ENCODE results near the gene ACAP3.
A peak's percentile ranks its signal among the peaks of the same experiment; 100 is the strongest.

The ACAP3 gene

GRCh38 chr1:1285611-1286311 is 22.0 kb downstream of the ACAP3 start:
- no peak for DNase-seq (ENCODE audit: low read depth, low spot score)

DNA sequence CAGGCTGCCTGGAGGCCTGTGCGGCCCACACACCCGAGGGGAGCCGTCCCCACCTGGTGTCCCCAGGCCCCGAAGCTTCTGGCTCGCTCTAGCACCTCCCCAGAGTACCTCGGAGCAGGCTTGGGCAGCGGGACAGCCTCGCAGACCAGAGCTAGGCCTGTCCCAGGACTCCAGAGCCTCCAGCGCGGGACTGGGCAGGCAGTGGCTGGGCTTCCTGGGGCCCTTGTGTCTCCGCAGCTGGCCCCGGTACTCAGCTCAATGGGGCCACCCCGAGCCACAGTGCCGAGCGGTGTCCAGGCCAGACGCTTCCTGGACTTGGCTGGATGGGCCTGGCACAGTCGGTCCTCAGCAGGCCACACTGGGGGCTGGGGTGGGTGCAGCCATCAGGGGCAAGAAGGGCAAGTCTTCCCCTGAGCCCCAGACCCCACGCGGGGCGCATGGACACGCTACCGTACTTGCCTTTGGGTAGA is 22.6 kb downstream of the ACAP3 start:
- no peak for DNase-seq (ENCODE audit: low read depth, low spot score)

- DNase-seq (ENCODE audit: low read depth, low spot score), result no peak
Measured at GRCh38 chr1:1284221-1285101, 23.3 kb downstream of the ACAP3 start.

GRCh38 chr1:1283821-1284220 is 23.9 kb downstream of the ACAP3 start:
- DNase-seq (ENCODE audit: low read depth, low spot score), result no peak

- no peak for DNase-seq (ENCODE audit: low read depth, low spot score)
Measured at GRCh38 chr1:1282998-1283397, 24.7 kb downstream of the ACAP3 start.

GRCh38 chr1:1281533-1282321 is 26.0 kb downstream of the ACAP3 start:
- no peak for DNase-seq (ENCODE audit: low read depth, low spot score)

DNA sequence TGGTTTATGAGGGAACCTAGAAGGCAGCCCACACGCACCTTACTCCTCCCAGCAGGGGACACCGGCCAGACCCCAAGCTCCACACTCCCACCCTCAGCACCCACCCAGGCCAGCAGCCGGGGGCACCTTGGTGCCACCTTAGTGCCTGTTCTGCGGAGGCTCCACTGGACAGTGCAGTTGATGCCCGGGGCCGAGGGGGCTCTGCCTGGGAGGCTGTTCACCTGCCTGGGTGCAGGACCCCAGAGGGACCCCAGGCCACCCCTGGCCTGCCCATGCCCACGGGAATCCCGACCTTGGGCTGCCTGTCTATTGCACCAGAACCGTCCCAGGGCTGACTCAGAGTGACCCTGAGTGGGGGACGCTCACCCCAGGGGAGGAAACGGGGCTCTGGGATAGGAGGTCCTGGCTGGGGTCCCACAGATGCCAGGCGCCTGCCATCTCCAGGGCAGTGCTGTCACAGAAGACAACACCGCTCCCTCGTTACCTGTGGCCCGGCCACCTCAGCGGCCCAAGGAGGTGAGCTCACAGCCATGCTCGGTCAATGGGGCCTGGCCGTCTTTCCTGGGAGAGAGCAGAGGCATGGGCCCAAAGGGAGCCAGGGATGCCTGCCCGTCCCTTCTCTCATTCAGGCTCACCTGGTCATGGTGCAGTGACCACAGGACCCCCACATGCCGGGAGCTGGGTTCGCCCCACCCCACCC is 26.8 kb downstream of the ACAP3 start:
- no peak for DNase-seq (ENCODE audit: low read depth, low spot score)

DNA sequence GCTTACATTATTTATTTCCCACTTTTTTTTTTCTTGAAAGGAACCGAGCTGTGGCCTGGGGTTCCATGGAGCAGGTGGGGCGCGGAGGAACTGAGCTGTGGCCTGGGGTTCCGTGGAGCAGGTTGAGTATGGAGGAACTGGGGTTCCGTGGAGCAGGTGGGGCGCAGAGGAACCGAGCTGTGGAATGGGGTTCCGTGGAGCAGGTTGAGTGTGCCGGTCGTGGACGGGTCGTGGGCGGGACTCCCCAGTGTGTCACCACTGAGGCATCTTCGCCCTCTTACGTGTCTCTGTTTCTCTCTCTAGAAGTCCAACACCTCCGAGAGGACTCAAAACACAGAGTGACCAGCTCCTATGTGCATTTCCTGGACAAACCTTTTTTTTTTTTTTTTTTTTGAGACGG is 28.7 kb downstream of the ACAP3 start:
- no peak for DNase-seq (ENCODE audit: low read depth, low spot score)

GRCh38 chr1:1278620-1279019 is 29.1 kb downstream of the ACAP3 start:
- DNase-seq (ENCODE audit: low read depth, low spot score), result no peak

GRCh38 chr1:1275836-1276235 is 31.9 kb downstream of the ACAP3 start:
- no peak for DNase-seq (ENCODE audit: low read depth, low spot score)

DNA sequence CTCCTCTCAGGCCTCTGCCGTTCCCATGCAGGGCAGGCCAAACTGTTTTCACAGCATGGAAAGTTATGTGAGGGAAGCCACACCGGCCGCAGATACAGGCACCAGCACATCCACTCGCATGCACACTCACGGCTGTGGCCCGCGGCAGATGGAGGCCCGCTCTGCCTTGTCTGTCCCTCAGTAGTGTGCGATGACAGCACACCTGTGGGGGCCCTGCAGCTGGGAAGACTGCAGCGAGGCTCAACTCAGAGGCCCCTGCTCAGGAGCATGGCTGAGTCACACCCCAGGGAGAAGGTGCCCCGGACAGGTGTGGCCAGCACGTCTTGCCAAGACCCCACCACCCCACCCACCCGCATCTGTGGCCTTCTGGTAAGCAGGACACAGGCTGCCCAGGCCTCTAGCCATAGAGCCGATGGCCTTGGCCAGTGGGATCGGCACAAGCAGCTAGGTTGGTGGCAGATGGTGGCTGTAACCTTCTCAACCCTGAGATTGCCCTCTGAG is 32.7 kb downstream of the ACAP3 start:
- DNase-seq (ENCODE audit: low read depth, low spot score), result no peak

DNA sequence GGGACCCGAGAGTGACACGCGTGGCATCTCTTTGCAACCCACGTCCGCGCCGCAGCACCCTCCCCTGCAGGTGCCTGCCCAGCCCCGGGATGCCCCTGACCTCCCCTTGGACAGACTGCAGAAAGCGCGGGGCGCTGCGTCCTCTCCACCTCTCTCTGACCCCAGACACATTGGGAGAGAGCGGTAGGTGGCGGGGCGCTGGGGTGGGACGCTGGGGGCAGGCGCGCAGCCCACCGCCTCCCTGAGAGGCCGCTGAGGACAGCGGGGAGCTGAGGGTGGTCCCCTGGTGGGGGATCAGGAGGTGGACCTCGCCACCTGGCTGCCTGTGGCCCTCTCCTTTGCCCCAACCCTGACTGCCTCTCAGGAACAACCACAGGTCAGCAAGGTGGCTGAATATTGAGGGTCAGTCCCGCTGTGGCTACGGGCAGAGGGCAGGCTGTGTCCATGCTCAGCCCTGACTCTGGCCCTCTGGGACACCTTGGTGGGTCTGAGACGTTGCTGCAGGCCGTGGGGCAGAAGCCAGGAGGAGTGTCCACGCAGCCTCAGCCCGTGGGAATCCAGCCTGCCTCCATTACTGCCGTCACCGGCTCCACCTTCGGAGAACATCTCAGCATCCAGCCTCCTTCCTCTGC is 33.3 kb downstream of the ACAP3 start:
- DNase-seq (ENCODE audit: low read depth, low spot score), result no peak

- peak; percentile 75 for DNase-seq (ENCODE audit: low read depth, low spot score)
Measured at GRCh38 chr1:1273512-1274298, 34.0 kb downstream of the ACAP3 start, which contains the start of gene UBE2J2. Gene UBE2J2 (minus strand): TSS chr1:1273854. CDS start chr1:1267992, 5,862 bp downstream.

- no peak for DNase-seq (ENCODE audit: low read depth, low spot score)
Measured at GRCh38 chr1:1273209-1273511, 34.6 kb downstream of the ACAP3 start.

GRCh38 chr1:1272341-1273208 is 35.2 kb downstream of the ACAP3 start:
- no peak for DNase-seq (ENCODE audit: low read depth, low spot score)

DNA sequence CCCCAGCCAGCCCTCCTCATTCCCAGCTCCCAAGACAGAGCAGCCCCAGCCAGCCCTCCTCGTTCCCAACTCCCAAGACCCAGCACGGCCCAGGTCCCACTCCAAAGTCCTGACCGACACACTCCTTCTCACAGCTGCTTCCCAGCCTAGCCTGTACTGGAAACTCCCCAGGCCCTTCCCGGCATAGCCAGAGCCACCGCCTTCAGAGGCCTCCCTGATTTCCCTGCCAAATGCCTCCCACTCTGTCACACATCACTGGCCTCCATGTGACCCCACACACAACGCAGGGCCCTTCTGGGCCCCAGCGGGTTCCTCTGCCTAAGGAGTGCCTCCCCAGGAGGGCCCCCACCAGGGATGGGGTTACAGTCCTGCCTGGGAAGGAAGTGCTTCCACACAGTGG is 36.9 kb downstream of the ACAP3 start:
- no peak for DNase-seq (ENCODE audit: low read depth, low spot score)

DNA sequence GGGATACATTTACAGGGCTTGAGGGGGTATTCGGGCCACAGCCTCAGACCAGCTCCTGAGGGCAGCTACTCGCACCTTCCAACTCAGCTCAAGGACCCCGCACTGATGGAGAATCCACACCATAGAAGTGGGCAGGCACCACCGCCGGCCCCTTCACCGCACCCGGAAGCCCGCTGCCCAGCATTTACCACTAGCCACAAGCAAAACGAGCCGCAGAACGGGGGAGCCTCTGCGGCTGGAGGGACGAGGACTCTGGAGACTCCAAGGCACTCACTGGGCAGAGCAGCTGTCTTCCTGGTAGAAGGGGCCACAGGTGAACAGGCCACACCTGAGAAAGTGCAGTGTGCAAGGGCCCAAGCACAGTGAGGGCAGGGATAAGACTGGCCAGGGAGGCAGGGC is 39.4 kb downstream of the ACAP3 start:
- no peak for DNase-seq (ENCODE audit: low read depth, low spot score)

DNA sequence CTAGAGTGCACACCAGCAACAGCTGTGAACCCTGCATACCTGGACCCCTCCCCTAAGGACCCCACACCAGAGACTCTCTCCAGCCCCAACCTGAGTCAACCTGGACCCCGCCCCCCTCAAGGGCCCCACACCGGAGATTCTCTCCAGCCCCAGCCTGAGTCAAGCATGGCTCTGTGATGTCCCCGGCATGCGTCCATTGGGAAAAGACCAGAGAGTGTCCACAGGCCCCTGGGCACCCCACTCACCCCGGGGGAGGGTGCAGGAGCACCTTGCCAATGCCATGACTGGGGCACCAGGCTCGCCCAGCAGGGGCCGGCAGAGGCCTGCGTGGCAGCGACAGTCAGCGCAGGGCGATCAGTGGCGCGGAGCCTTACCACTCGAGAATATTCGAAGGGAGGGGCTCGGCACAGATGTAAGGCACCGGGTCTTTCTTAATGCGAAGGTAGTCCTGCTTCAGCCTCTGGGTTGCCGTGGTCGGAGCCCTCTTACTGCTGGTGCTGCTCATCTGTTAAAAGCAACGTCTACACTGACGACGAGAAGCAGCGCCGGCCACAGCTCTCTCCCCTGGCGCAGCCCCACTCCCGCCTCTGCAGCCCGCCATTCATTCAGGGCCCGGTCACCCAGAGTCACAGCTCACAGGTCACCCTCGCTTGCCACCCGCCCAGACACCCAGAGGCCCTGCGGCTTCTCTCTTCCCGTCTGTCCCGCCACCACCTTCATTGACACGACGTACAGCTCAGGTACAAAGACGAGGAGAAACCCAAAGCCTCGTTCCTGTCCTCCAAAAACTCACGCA is 40.0 kb downstream of the ACAP3 start:
- no peak for DNase-seq (ENCODE audit: low read depth, low spot score)
